Stomach (tissue), 9 donors: ENCODE measurements around the gene EIF4EBP2. TPM values are rescaled to one million over a fixed set of nuclear protein-coding genes. Genes with fewer than 3 reads are reported as not detected.

Source experiments
- DNase-seq, 2 donors: peaks; one replicate each; pipeline versions ENCODE4 v3.0.0 to v3.0.0-alpha.2; 2013 to 2019
- H3K27ac ChIP-seq, 5 donors: fragments of 200-600 bp in 4 of 5; sonication (generic) in 4 of 5; one replicate each; pipeline ENCODE4 v1.5.1; 2013 to 2019; ENCODE audit warnings: mild to moderate bottlenecking in 1 of 5, moderate library complexity in 1 of 5
- H3K27me3 ChIP-seq, 3 donors: fragments of 200-600 bp; sonication (generic); one replicate each; pipeline ENCODE4 v1.5.1; 2017 to 2019; ENCODE audit warnings: mixed run types in 1 of 3
- H3K36me3 ChIP-seq, 4 donors: fragments of 200-600 bp; sonication (generic); 1 replicate in 3 of 4; 2 replicates in 1 of 4; pipeline ENCODE4 v1.5.1; 2016 to 2019
- H3K4me1 ChIP-seq, 4 donors: fragments of 200-600 bp; sonication (generic); one replicate each; pipeline ENCODE4 v1.5.1; 2016 to 2019
- H3K4me3 ChIP-seq, 4 donors: fragments of 200-600 bp; sonication (generic) in 3 of 4; one replicate each; pipeline ENCODE4 v1.5.1; 2016 to 2019; ENCODE audit warnings: mild to moderate bottlenecking in 1 of 4
- H3K9me3 ChIP-seq, 4 donors: fragments of 200-600 bp; sonication (generic); one replicate each; pipeline ENCODE4 v1.5.1; 2016 to 2019
- CTCF ChIP-seq, 7 experiments: fragments of 450-650 bp in 4 of 7; fragments of 200-600 bp in 3 of 7; sonication (generic) in 3 of 7; IDR thresholded peaks; one replicate each; pipeline ENCODE4 v1.5.1; 2016 to 2019; ENCODE audit warnings: antibody characterized with exemption in 7 of 7, control low read depth in 2 of 7, mild to moderate bottlenecking in 1 of 7
- EP300 ChIP-seq: sonication (generic); formaldehyde crosslinking; IDR thresholded peaks from one replicate; pipeline ENCODE4 v1.6.1; 2017; ENCODE audit warnings: antibody characterized with exemption
- POLR2A ChIP-seq, 4 donors: fragments of 450-650 bp; IDR thresholded peaks; one replicate each; pipeline ENCODE4 v1.6.1; 2016; ENCODE audit warnings: antibody characterized with exemption in 4 of 4, control low read depth in 2 of 4, mild to moderate bottlenecking in 1 of 4, moderate library complexity in 1 of 4
- POLR2AphosphoS5 ChIP-seq, 3 donors: sonication (generic); formaldehyde crosslinking; IDR thresholded peaks; one replicate each; pipeline ENCODE4 v1.6.1; 2016; ENCODE audit warnings: antibody characterized with exemption in 3 of 3
- WGBS, 5 donors: extraction: QIAGEN DNeasy Blood & Tissue Kit in 3 of 5; methylation state at CpG; one replicate each; pipeline versions ENCODE4 v1.1.5 to v1.1.7; 2013 to 2018; 5-methylcytosine and 5-hydroxymethylcytosine counted together
- intact Hi-C: fragments of 100-400 bp; cut with DNase I; formaldehyde crosslinking; loops from one replicate; pipeline ENCODE4 v1.15.1; 2023; ENCODE audit warnings: low total_unique reads
- polyA plus RNA-seq, 3 donors: library from polyadenylated mRNA; stranded (reverse); fragments of 200-250 nt; gene quantifications; one replicate each; pipeline ENCODE4 v1.2.3, GENCODE V29; 2013
- total RNA-seq, 5 donors: library from RNA; depleted of rRNA; stranded (reverse); fragments of >200 nt; gene quantifications; one replicate each; pipeline versions ENCODE4 v1.1.0 to v1.2.3, GENCODE V29; 2014 to 2016
- donor health status: healthy with polysubstance abuse.
- donor health status: Bipolar disorder and iron deficiency.
- donor health status: healthy.

EIF4EBP2 gene
- total and polyA plus RNA-seq, 8 donors: 18.9 to 74.7 (median 47.3) TPM

DNA sequence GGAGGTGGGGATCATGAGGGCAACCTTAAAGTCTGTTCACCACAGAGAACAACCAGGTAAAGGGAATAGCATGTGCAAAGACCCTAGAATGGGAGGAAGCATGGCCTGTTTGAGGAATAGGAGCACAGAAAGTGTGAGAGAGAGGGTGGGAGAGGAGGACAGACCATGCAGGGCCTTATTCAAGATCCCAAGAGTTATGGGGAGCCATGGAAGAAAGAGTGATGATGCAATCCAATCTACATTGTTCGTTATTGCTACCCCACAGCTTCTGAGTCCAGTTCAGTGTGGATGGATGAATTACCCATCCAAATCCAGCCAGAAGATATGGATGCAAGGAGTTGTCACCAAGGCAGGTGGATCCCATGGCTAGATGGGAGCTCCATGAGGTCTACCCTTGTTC lies 7.8 kb upstream of the EIF4EBP2 start:
- Histone ChIP-seq H3K27me3 (no peaks in the 10 kb centered on the region), H3K9me3 (no peaks in the 10 kb centered on the region), H3K4me1 (peaks cover 0 to 6% (median under 1%) of the 10 kb centered on the region in 4 donors), H3K4me3 (no peak overlapping the region), H3K36me3 (no peaks in the 10 kb centered on the region), H3K27ac (no peak overlapping the region)
- DNase-seq: no peak
- TF ChIP-seq POLR2AphosphoS5 (IDR thresholded peaks at IDR 0.05) (no peak), CTCF (IDR thresholded peaks at IDR 0.05) (no peak), EP300 (no peak), POLR2A (IDR thresholded peaks at IDR 0.05) (no peak)
- 76 to 91% (median 85%) methylated on average over 1 of the region's 1 CpG for WGBS, 5 donors
- intact Hi-C loops: no loop called here

DNA sequence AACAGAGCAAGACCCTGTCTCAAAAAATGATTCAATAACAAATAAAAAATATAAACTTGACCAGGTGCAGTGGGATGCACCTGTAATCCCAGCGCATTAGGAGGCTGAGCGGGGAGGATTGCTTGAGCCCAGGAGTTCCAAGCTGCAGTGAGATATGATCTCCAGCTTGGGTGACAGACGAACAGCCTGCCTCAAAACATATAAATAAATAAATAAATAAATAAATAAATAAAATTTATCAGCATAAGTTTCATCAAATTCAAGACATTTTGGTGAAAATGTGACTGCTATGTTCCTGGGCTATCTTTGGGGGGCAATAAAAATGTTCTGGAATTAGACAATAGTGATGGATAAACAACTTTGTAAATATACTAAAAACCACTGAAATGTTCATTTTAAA lies 4.8 kb upstream of the EIF4EBP2 start:
- TF ChIP-seq CTCF (IDR thresholded peaks at IDR 0.05): no peak
- TF ChIP-seq EP300: no peak
- no peak for TF ChIP-seq POLR2A (IDR thresholded peaks at IDR 0.05)
- TF ChIP-seq POLR2AphosphoS5 (IDR thresholded peaks at IDR 0.05): no peak
- Histone ChIP-seq H3K36me3 (no peaks in the 10 kb centered on the region), H3K4me3 (no peak overlapping the region), H3K27me3 (no peaks in the 10 kb centered on the region), H3K27ac (no peak overlapping the region), H3K4me1 (peaks cover 0 to 11% (median 3%) of the 10 kb centered on the region in 4 donors), H3K9me3 (no peaks in the 10 kb centered on the region)
- no peak for DNase-seq
- intact Hi-C loops: no loop called here
- WGBS, 5 donors: 89 to 94% (median 92%) methylated on average over 3 of the region's 3 CpGs

GRCh38 chr10:70403483-70404035 lies 386 bp upstream of the EIF4EBP2 start:
- WGBS, 5 donors: 2 to 4% (median 4%) methylated on average over 12 of the region's 12 CpGs
- H3K9me3 ChIP-seq: no peaks in the 10 kb centered on the region
- H3K36me3 ChIP-seq: no peaks in the 10 kb centered on the region
- no peak for DNase-seq
- H3K27ac ChIP-seq: peak overlapping the region in 4 of 5 donors; percentile 98 to 100 (median 100)
- peaks cover 19 to 40% (median 33%) of the 10 kb centered on the region in 4 donors for H3K4me1 ChIP-seq
- intact Hi-C loops: no loop called here
- H3K27me3 ChIP-seq: no peaks in the 10 kb centered on the region
- peak overlapping the region; percentile 78 to 98 (median 82) for H3K4me3 ChIP-seq
- no peak for TF ChIP-seq POLR2AphosphoS5 (IDR thresholded peaks at IDR 0.05)
- no peak for TF ChIP-seq EP300
- no peak for TF ChIP-seq POLR2A (IDR thresholded peaks at IDR 0.05)
- no peak for TF ChIP-seq CTCF (IDR thresholded peaks at IDR 0.05)

DNA sequence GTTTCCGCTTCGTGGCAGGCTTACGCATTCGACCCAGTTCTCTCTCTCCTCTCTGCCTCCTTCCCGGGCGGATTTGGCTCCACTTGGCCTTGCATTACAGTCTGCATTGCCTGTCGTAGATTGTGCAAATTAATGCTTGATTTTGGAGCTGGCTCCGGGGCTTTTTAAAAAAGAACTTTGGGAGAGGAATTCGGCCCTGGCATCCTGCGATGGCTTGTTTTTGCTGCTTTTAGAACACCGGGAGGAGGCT lies 767 bp downstream of the EIF4EBP2 start:
- no peak for TF ChIP-seq EP300
- no peak for DNase-seq
- no peaks in the 10 kb centered on the region for H3K27me3 ChIP-seq
- H3K4me1 ChIP-seq: peaks cover 30 to 52% (median 44%) of the 10 kb centered on the region in 4 donors
- H3K27ac ChIP-seq: peak overlapping the region; percentile 96 to 100 (median 99)
- peak overlapping the region; percentile 78 to 98 (median 82) for H3K4me3 ChIP-seq
- H3K36me3 ChIP-seq: no peaks in the 10 kb centered on the region
- intact Hi-C loops: no loop called here
- 0 to 1% (median 0%) methylated on average over 11 of the region's 11 CpGs for WGBS, 5 donors
- H3K9me3 ChIP-seq: no peaks in the 10 kb centered on the region

DNA sequence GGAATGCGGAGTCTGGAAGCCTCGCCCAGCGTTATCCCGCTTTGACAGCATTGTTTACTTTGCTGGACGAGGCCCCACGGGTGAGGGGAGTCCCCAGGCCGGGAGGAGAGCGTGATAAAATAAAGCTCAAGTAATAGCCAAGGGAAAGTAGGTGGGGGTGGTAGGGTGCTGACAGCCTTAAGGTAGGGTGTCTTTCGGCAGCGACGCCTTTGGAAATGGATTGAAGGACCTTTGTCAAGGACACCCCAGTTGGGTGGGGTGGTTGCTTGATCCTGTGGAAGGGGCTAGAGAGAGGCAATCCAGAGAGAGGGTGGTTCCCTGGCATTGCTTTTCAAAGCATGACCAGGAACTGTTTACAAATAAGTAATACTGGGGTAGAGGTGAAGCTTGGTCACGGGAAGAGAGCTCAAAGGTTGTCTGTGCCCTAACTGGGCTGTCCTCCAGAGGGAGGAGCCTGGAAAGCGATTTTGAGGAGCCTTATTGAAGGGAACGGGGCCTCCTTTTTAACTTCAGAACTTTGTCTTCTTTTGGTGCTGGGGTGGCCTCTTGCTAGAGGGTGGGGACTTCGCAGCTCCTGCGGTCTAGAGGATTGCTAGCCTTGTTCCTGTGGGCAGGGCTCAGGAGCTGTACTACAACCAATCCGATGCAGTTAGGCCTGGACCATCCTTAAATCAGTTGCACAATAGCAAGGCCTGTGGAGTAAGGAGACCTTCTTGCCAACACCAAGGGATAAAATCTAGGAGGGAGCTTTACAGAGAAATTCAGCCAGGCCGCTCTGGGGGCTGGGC lies 1.3 kb downstream of the EIF4EBP2 start:
- intact Hi-C loops: no loop called here
- Histone ChIP-seq H3K27me3 (no peaks in the 10 kb centered on the region), H3K4me3 (peak overlapping the region; percentile 78 to 98 (median 82)), H3K9me3 (no peaks in the 10 kb centered on the region), H3K36me3 (no peaks in the 10 kb centered on the region), H3K27ac (peak overlapping the region; percentile 96 to 100 (median 99)), H3K4me1 (peaks cover 30 to 57% (median 49%) of the 10 kb centered on the region in 4 donors)
- WGBS, 5 donors: 2 to 4% (median 3%) methylated on average over 18 of the region's 18 CpGs
- TF ChIP-seq POLR2AphosphoS5 (IDR thresholded peaks at IDR 0.05): peak; percentile 49 to 95 (median 77)
- TF ChIP-seq CTCF (IDR thresholded peaks at IDR 0.05): no peak
- peak; percentile 14 for TF ChIP-seq EP300
- peak in 1 of 4 donors; percentile 10 for TF ChIP-seq POLR2A (IDR thresholded peaks at IDR 0.05)
- DNase-seq: peak; percentile 74 to 92
